Measurements from ENCODE around the gene NIPAL3. TPM values are rescaled to one million over a fixed set of nuclear protein-coding genes. Genes with fewer than 3 reads are reported as not detected.
"Not testable (repeated sequence)": the region's sequence is repeated elsewhere in the genome, so short reads cannot be mapped to it uniquely, and the experiment has no call there.

NIPAL3 gene
- polyA plus RNA-seq, 2 donors, result 10.3 to 11.3 TPM

DNA sequence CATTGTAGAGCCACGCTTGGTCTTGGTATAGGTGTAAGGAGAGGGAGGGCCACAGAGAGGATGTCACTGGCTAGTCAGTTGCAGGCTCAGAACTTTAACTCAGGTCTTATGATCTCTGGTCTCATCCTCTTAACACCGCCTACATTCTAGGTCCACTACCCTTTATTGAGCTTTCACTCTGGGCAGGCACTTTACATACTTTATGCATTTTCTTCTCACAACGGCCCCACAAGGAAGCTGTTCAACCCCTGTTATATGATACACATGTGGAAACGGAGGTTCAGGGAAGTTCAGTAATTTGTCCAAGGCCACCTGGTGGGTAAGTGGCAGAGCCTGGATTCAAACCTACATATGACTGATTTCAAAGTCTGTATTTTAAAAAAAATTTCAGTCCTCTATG, 61.7 kb downstream of the NIPAL3 start:
- no peak overlapping the region for H3K27ac ChIP-seq (ENCODE audit: low read depth in 2 of 2, low read length in 1 of 2)

DNA sequence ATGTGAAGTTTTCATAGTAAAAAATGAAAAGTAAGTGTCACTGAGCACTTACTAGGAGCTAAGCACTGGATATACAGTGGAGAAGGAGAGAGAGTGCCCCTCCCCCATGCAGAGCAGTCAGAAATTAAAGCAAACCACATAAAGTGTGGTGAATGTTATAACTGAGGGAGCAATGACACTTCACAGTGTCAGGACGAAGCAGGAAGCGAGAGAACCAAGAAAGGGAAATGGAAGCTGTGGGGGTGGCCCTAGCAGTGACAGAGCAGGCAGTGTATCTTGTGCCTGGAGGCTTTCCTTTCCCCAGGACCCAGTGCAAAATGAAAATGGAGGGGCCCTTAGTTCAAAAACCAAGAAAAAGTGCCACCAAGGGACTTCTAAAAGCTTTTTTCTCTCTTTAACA, 65.5 kb downstream of the NIPAL3 start:
- H3K36me3 ChIP-seq (ENCODE audit: control insufficient read depth in 2 of 2, insufficient read depth in 2 of 2, low read length in 1 of 2), result no peaks in the 10 kb centered on the region
- WGBS, 2 donors, result 46 to 68% methylated on average over 2 of the region's 2 CpGs
- H3K4me1 ChIP-seq (ENCODE audit: control insufficient read depth in 2 of 2, insufficient read depth in 2 of 2, low read length in 1 of 2), result no peaks in the 10 kb centered on the region
- no peak overlapping the region for H3K4me3 ChIP-seq (ENCODE audit: low read depth in 1 of 2, low read length in 2 of 2)
- no peaks in the 10 kb centered on the region for H3K9me3 ChIP-seq (ENCODE audit: control insufficient read depth in 2 of 2, insufficient read depth in 1 of 2, low read depth in 1 of 2, low read length in 1 of 2)
- no peaks in the 10 kb centered on the region for H3K27me3 ChIP-seq (ENCODE audit: control insufficient read depth in 1 of 2, insufficient read depth in 2 of 2, low read length in 2 of 2)
- H3K27ac ChIP-seq (ENCODE audit: low read depth in 2 of 2, low read length in 1 of 2), result no peak overlapping the region

More for the DNA sequence above, 61.7 kb downstream of the NIPAL3 start:
- Histone ChIP-seq H3K36me3 (ENCODE audit: control insufficient read depth in 2 of 2, insufficient read depth in 2 of 2, low read length in 1 of 2) (no peaks in the 10 kb centered on the region), H3K27me3 (ENCODE audit: control insufficient read depth in 1 of 2, insufficient read depth in 2 of 2, low read length in 2 of 2) (no peaks in the 10 kb centered on the region), H3K4me3 (ENCODE audit: low read depth in 1 of 2, low read length in 2 of 2) (no peak overlapping the region), H3K4me1 (ENCODE audit: control insufficient read depth in 2 of 2, insufficient read depth in 2 of 2, low read length in 1 of 2) (no peaks in the 10 kb centered on the region), H3K9me3 (ENCODE audit: control insufficient read depth in 2 of 2, insufficient read depth in 1 of 2, low read depth in 1 of 2, low read length in 1 of 2) (no peaks in the 10 kb centered on the region)
- WGBS, 2 donors, result 81 to 86% methylated on average over 4 of the region's 4 CpGs

DNA sequence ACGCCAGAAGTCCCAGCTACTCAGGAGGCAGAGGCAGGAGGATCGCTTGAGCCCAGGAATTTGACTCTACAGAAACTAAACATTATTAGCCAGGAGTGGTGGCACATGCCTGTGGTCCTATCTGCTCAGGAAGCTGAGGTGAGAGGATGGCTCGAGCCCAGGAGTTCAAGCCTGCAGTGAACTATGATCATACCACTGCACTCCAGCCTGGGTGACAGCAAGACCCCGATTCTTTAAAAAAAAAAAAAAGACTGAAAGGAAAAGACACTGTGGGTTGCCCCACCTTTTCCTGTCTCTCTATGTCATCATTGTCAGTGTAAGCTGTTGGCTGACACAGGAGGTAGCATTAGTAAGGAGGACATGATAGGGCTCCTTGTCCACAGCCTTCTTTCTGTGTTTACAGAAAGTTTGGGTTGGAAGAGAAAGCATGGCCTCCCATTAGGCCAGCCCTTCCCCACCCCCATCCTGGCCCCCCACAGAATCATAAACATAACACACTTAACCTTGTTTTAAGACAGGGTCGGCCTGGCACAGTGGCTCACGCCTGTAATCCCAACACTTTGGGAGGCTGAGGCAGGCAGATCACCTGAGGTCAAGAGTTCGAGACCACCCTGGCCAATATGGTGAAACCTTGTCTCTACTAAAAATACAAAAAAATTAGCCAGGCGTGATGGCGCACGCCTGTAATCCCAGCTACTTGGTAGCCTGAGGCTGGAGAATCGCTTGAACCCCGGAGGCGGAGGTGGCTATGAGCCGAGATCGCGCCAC, 66.4 kb downstream of the NIPAL3 start:
- no peak overlapping the region for H3K27ac ChIP-seq (ENCODE audit: low read depth in 2 of 2, low read length in 1 of 2)
- no peaks in the 10 kb centered on the region for H3K27me3 ChIP-seq (ENCODE audit: control insufficient read depth in 1 of 2, insufficient read depth in 2 of 2, low read length in 2 of 2)
- no peaks in the 10 kb centered on the region for H3K4me1 ChIP-seq (ENCODE audit: control insufficient read depth in 2 of 2, insufficient read depth in 2 of 2, low read length in 1 of 2)
- H3K9me3 ChIP-seq (ENCODE audit: control insufficient read depth in 2 of 2, insufficient read depth in 1 of 2, low read depth in 1 of 2, low read length in 1 of 2), result no peaks in the 10 kb centered on the region
- H3K4me3 ChIP-seq (ENCODE audit: low read depth in 1 of 2, low read length in 2 of 2), result no peak overlapping the region
- no peaks in the 10 kb centered on the region for H3K36me3 ChIP-seq (ENCODE audit: control insufficient read depth in 2 of 2, insufficient read depth in 2 of 2, low read length in 1 of 2)
- WGBS, 2 donors, result 86 to 90% methylated on average over 16 of the region's 16 CpGs

DNA sequence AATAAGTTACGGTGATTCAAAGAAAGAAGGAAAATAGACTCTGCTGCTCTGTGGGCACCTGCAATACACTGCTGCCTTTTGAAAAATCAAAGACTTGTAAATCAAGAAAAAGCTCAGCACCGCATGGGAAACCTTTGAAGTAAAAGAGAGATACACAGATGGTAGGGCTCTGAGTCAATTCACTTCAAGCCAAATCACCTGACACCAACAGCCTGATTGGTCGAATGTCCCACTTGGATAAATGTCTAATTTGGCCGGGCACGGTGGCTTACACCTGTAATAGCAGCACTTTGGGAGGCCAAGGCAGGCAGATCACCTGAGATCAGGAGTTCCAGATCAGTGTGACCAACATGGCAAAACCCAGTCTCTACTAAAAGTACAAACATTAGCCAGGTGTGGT, 67.8 kb downstream of the NIPAL3 start:
- Histone ChIP-seq H3K27ac (ENCODE audit: low read depth in 2 of 2, low read length in 1 of 2) (no peak overlapping the region), H3K36me3 (ENCODE audit: control insufficient read depth in 2 of 2, insufficient read depth in 2 of 2, low read length in 1 of 2) (no peaks in the 10 kb centered on the region), H3K4me1 (ENCODE audit: control insufficient read depth in 2 of 2, insufficient read depth in 2 of 2, low read length in 1 of 2) (no peaks in the 10 kb centered on the region), H3K9me3 (ENCODE audit: control insufficient read depth in 2 of 2, insufficient read depth in 1 of 2, low read depth in 1 of 2, low read length in 1 of 2) (no peaks in the 10 kb centered on the region), H3K4me3 (ENCODE audit: low read depth in 1 of 2, low read length in 2 of 2) (no peak overlapping the region), H3K27me3 (ENCODE audit: control insufficient read depth in 1 of 2, insufficient read depth in 2 of 2, low read length in 2 of 2) (no peaks in the 10 kb centered on the region)
- WGBS, 2 donors, result 77 to 87% methylated on average over 5 of the region's 5 CpGs

DNA sequence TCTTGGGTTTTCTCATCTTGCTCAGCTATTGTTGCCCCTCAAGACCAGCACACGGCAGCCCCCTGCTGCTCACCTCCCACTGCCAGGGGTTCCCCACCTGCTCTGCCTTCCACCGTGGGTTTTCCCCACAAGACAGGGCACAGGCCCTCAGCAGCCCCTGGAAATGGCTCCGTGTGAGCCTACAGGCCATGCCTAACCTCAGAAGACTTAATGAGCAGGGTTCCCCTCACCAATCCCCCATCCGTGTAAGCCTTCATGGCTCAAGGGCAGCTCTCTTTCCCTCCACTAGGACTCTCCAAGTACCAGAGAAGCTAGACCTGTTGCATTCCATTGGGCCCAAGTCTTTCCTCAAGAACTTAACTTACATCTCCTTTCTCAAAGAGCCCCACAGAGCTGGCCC, 68.6 kb downstream of the NIPAL3 start:
- Histone ChIP-seq H3K27ac (ENCODE audit: low read depth in 2 of 2, low read length in 1 of 2) (no peak overlapping the region), H3K4me3 (ENCODE audit: low read depth in 1 of 2, low read length in 2 of 2) (no peak overlapping the region), H3K4me1 (ENCODE audit: control insufficient read depth in 2 of 2, insufficient read depth in 2 of 2, low read length in 1 of 2) (no peaks in the 10 kb centered on the region), H3K27me3 (ENCODE audit: control insufficient read depth in 1 of 2, insufficient read depth in 2 of 2, low read length in 2 of 2) (no peaks in the 10 kb centered on the region), H3K9me3 (ENCODE audit: control insufficient read depth in 2 of 2, insufficient read depth in 1 of 2, low read depth in 1 of 2, low read length in 1 of 2) (no peaks in the 10 kb centered on the region), H3K36me3 (ENCODE audit: control insufficient read depth in 2 of 2, insufficient read depth in 2 of 2, low read length in 1 of 2) (no peaks in the 10 kb centered on the region)
- WGBS, 2 donors, result 72 to 74% methylated on average over 4 of the region's 4 CpGs

DNA sequence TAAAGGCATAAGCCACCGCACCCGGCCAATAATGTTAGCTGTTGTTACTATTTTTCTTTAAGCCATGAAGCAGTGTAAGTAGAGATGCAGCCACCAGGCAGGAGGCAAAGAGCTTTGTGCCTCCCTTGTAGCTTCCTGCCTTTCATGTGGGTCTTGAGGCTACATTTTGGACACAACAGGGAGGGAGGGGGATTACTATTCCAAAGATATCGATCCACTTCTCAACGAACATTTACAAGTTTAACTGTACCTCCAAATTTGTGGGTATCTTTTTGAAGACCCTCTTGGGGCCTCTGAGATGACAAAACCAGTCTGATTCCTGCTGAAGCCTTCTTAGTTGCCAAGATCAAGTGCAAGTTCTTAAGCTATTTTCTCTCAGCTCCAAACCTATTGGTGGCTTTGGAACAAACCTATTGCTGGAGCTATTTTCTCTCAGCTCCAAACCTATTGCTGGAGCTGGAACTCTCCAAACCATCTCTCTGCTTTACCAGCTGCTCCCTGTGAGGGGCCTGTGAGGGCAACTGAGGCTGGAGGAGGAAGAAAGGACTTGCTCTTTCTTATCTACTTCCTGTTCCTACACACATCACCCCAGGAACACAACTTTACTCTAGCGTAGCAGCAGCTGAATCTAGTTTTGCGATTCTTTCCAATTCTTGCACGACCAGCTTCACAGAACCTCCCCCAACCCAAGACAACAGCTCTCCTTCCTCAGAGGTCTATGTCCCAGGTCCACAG, 70.9 kb downstream of the NIPAL3 start:
- Histone ChIP-seq H3K9me3 (ENCODE audit: control insufficient read depth in 2 of 2, insufficient read depth in 1 of 2, low read depth in 1 of 2, low read length in 1 of 2) (no peaks in the 10 kb centered on the region), H3K36me3 (ENCODE audit: control insufficient read depth in 2 of 2, insufficient read depth in 2 of 2, low read length in 1 of 2) (no peaks in the 10 kb centered on the region), H3K27me3 (ENCODE audit: control insufficient read depth in 1 of 2, insufficient read depth in 2 of 2, low read length in 2 of 2) (no peaks in the 10 kb centered on the region), H3K4me3 (ENCODE audit: low read depth in 1 of 2, low read length in 2 of 2) (no peak overlapping the region), H3K4me1 (ENCODE audit: control insufficient read depth in 2 of 2, insufficient read depth in 2 of 2, low read length in 1 of 2) (no peaks in the 10 kb centered on the region), H3K27ac (ENCODE audit: low read depth in 2 of 2, low read length in 1 of 2) (no peak overlapping the region)
- WGBS, 2 donors, result 78 to 82% methylated on average over 7 of the region's 7 CpGs

DNA sequence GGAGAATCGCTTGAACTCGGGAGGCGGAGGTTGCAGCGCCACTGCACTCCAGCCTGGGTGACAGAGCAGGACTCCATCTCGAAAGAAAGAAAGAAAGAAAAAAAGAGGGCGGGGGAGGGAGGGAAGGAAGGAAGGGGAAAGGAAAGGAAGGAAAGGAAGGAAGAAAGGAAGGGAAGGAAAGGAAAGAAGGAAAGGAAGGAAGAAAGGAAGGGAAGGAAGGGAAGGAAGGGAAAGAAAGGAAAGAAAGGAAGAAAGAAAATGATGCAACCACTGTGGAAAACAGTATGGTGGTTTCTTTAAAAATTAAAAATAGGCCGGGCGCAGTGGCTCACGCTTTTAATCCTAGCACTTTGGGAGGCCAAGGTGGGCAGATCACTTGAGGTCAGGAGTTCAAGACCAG, 71.9 kb downstream of the NIPAL3 start:
- WGBS, 2 donors, result 93 to 95% methylated on average over 9 of the region's 9 CpGs
- no peak overlapping the region for H3K27ac ChIP-seq (ENCODE audit: low read depth in 2 of 2, low read length in 1 of 2)
- no peaks in the 10 kb centered on the region for H3K9me3 ChIP-seq (ENCODE audit: control insufficient read depth in 2 of 2, insufficient read depth in 1 of 2, low read depth in 1 of 2, low read length in 1 of 2)
- H3K4me1 ChIP-seq (ENCODE audit: control insufficient read depth in 2 of 2, insufficient read depth in 2 of 2, low read length in 1 of 2), result no peaks in the 10 kb centered on the region
- no peak overlapping the region for H3K4me3 ChIP-seq (ENCODE audit: low read depth in 1 of 2, low read length in 2 of 2)
- H3K36me3 ChIP-seq (ENCODE audit: control insufficient read depth in 2 of 2, insufficient read depth in 2 of 2, low read length in 1 of 2), result no peaks in the 10 kb centered on the region
- H3K27me3 ChIP-seq (ENCODE audit: control insufficient read depth in 1 of 2, insufficient read depth in 2 of 2, low read length in 2 of 2), result no peaks in the 10 kb centered on the region

DNA sequence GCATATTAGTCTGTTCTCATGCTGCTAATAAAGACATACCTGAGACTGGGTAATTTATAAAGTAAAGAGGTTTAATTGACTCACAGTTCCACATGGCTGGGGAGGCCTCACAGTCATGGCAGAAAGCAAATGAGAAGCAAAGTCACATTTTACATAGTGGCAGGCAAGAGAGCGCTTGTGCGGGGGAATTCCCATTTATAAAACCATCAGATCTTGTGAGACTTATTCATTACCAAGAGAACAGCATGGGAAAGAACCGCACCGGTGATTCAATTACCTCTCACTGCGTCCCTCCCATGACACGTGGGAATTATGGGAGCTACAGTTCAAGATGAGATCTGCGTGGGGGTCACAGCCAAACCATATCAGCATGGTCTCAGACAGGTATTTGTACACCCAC, 72.6 kb downstream of the NIPAL3 start:
- 75 to 76% methylated on average over 7 of the region's 7 CpGs for WGBS, 2 donors
- not testable (repeated sequence) for H3K36me3 ChIP-seq (ENCODE audit: control insufficient read depth in 2 of 2, insufficient read depth in 2 of 2, low read length in 1 of 2); H3K4me1 ChIP-seq (ENCODE audit: control insufficient read depth in 2 of 2, insufficient read depth in 2 of 2, low read length in 1 of 2); H3K4me3 ChIP-seq (ENCODE audit: low read depth in 1 of 2, low read length in 2 of 2); H3K27ac ChIP-seq (ENCODE audit: low read depth in 2 of 2, low read length in 1 of 2); H3K27me3 ChIP-seq (ENCODE audit: control insufficient read depth in 1 of 2, insufficient read depth in 2 of 2, low read length in 2 of 2); H3K9me3 ChIP-seq (ENCODE audit: control insufficient read depth in 2 of 2, insufficient read depth in 1 of 2, low read depth in 1 of 2, low read length in 1 of 2)

DNA sequence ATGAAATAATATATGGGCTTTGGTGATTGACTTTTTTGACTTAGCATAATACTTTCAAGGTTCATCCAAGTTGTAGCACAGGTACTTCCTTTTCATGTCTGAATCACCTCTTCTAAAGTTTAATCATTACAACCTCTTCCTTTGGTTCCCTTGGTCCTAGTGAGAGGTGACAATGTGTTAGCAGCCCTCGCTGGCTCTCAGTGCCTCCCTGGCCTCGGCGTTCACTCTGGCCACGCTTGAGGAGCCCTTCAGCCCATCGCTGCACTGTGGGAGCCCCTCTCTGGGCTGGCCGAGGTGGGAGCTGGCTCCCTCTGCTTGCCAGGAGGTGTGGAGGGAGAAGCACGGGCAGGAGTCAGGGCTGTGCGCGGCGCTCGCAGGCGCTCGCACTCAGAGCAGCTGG, 74.1 kb downstream of the NIPAL3 start:
- H3K27me3 ChIP-seq (ENCODE audit: control insufficient read depth in 1 of 2, insufficient read depth in 2 of 2, low read length in 2 of 2), result no peaks in the 10 kb centered on the region
- no peak overlapping the region for H3K4me3 ChIP-seq (ENCODE audit: low read depth in 1 of 2, low read length in 2 of 2)
- no peak overlapping the region for H3K27ac ChIP-seq (ENCODE audit: low read depth in 2 of 2, low read length in 1 of 2)
- 95 to 96% methylated on average over 13 of the region's 13 CpGs for WGBS, 2 donors
- no peaks in the 10 kb centered on the region for H3K4me1 ChIP-seq (ENCODE audit: control insufficient read depth in 2 of 2, insufficient read depth in 2 of 2, low read length in 1 of 2)
- H3K36me3 ChIP-seq (ENCODE audit: control insufficient read depth in 2 of 2, insufficient read depth in 2 of 2, low read length in 1 of 2), result no peaks in the 10 kb centered on the region
- H3K9me3 ChIP-seq (ENCODE audit: control insufficient read depth in 2 of 2, insufficient read depth in 1 of 2, low read depth in 1 of 2, low read length in 1 of 2), result no peaks in the 10 kb centered on the region

Measured in esophagus (tissue), 2 donors.